ENCODE measurements around the gene ZFP2. TPM values are rescaled to one million over a fixed set of nuclear protein-coding genes. Genes with fewer than 3 reads are reported as not detected.
"Not testable (repeated sequence)": the region's sequence is repeated elsewhere in the genome, so short reads cannot be mapped to it uniquely, and the experiment has no call there.

ZFP2 gene
- total RNA-seq, 1 donor from 2014 or later: 0.44 TPM

DNA sequence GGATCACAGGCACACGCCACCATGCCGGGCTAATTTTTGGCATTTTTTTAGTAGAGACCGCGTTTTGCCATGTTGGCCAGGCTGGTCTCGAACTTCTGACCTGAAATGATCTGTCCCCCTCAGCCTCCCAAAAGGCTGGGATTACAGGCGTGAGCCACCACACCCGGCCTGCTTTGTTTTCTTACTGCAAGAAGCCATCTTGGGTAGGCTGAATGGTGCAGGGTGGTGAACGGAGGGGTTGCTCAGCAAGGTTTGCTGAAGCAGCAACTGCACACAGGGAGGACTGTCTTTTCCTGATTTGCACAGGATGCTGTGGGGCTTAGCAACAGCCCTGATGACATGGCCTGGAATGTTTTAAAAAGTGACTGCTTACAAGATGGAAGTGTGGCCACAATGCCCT lies 25.3 kb upstream of the ZFP2 start:
- peaks cover 97% of the 10 kb centered on the region for H3K36me3 Mint-ChIP-seq (ENCODE audit: low read depth)

DNA sequence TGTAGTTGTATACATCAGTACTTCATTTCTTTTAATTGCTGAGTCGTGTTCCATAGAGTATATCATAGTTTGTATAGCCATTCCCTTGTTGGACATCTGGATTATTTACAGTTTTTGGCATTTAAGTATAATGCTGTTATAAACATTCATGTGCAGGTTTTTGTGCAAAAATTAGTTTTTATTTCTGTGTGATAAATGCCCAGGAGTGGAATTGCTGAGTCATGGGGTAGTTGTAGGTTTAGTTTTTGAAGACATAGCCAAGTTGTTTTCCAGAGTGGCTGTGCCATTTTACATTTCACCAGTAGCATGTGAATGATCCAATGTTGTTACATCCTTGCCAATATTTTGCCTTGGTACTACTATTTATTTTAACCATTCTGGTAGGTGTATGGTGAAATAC lies 23.4 kb upstream of the ZFP2 start:
- no peak for DNase-seq
- Mint-ChIP-seq H3K36me3 (ENCODE audit: low read depth) (peaks cover 97% of the 10 kb centered on the region), H3K9me3 (peaks cover 41% of the 10 kb centered on the region), H3K27me3 (no peaks in the 10 kb centered on the region), H3K4me1 (no peaks in the 10 kb centered on the region), H3K4me3 (no peak overlapping the region), H3K27ac (no peak overlapping the region)
- ATAC-seq (ENCODE audit: low read depth): no peak
- intact Hi-C loops (cut with micrococcal nuclease): no loop called here
- TF ChIP-seq, protein P1, sequence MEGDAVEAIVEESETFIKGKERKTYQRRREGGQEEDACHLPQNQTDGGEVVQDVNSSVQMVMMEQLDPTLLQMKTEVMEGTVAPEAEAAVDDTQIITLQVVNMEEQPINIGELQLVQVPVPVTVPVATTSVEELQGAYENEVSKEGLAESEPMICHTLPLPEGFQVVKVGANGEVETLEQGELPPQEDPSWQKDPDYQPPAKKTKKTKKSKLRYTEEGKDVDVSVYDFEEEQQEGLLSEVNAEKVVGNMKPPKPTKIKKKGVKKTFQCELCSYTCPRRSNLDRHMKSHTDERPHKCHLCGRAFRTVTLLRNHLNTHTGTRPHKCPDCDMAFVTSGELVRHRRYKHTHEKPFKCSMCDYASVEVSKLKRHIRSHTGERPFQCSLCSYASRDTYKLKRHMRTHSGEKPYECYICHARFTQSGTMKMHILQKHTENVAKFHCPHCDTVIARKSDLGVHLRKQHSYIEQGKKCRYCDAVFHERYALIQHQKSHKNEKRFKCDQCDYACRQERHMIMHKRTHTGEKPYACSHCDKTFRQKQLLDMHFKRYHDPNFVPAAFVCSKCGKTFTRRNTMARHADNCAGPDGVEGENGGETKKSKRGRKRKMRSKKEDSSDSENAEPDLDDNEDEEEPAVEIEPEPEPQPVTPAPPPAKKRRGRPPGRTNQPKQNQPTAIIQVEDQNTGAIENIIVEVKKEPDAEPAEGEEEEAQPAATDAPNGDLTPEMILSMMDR (IDR thresholded peaks at IDR 0.05): no peak
- CTCF ChIA-PET: no interaction called here
- POLR2A ChIA-PET: no interaction called here

More for the DNA sequence above, 25.3 kb upstream of the ZFP2 start:
- CTCF ChIA-PET: no interaction called here
- no peak overlapping the region for H3K27ac Mint-ChIP-seq
- no peak overlapping the region for H3K4me3 Mint-ChIP-seq
- TF ChIP-seq, protein P1 (IDR thresholded peaks at IDR 0.05): no peak
- no peak for DNase-seq
- no peak for ATAC-seq (ENCODE audit: low read depth)
- H3K9me3 Mint-ChIP-seq: peaks cover 26% of the 10 kb centered on the region
- H3K4me1 Mint-ChIP-seq: no peaks in the 10 kb centered on the region
- POLR2A ChIA-PET: no interaction called here
- intact Hi-C loops (cut with micrococcal nuclease): no loop called here
- H3K27me3 Mint-ChIP-seq: no peaks in the 10 kb centered on the region

DNA sequence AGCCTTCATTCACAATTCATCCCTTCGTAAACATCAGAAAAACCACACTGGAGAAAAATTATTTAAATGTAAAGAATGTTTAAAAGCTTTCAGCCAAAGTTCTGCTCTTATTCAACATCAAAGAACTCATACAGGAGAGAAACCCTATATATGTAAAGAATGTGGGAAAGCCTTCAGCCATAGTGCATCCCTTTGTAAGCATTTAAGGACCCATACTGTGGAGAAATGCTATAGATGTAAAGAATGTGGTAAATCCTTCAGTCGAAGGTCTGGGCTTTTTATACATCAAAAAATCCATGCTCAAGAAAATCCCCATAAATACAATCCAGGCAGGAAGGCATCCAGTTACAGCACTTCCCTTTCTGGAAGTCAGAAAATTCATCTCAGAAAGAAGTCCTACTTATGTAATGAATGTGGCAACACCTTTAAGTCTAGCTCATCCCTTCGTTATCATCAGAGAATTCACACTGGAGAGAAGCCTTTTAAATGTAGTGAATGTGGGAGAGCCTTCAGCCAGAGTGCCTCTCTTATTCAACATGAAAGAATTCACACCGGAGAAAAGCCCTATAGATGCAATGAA lies 12.5 kb upstream of the ZFP2 start:
- Mint-ChIP-seq H3K36me3 (ENCODE audit: low read depth) (peaks cover 88% of the 10 kb centered on the region), H3K9me3 (peaks cover 44% of the 10 kb centered on the region)
- CTCF ChIA-PET; H3K4me1 Mint-ChIP-seq; intact Hi-C loops (cut with micrococcal nuclease); H3K4me3 Mint-ChIP-seq; H3K27ac Mint-ChIP-seq; DNase-seq; H3K27me3 Mint-ChIP-seq; POLR2A ChIA-PET; ATAC-seq (ENCODE audit: low read depth): not testable (repeated sequence)

DNA sequence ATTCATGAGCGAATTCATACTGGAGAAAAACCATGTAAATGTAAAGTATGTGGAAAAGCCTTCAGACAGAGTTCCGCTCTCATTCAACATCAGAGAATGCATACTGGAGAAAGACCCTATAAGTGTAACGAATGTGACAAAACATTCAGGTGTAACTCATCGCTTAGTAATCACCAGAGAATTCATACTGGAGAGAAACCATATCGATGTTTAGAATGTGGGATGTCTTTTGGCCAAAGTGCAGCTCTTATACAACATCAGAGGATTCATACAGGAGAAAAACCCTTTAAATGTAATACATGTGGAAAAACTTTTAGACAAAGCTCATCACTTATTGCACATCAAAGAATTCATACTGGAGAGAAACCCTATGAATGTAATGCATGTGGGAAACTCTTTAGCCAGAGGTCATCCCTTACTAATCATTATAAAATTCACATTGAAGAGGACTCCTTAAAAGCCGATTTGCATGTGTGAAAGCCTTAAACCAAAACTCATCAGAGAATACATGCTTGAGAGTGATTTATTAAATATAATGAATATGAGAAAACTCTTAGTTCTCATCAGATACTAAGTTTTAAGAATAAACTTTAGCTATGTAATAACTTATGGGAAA lies 11.8 kb upstream of the ZFP2 start:
- ATAC-seq (ENCODE audit: low read depth) (no peak), DNase-seq (no peak)
- intact Hi-C loops (cut with micrococcal nuclease): no loop called here
- POLR2A ChIA-PET: no interaction called here
- Mint-ChIP-seq H3K27me3 (no peaks in the 10 kb centered on the region), H3K9me3 (peaks cover 46% of the 10 kb centered on the region), H3K27ac (no peak overlapping the region), H3K4me3 (no peak overlapping the region), H3K4me1 (no peaks in the 10 kb centered on the region), H3K36me3 (ENCODE audit: low read depth) (peaks cover 88% of the 10 kb centered on the region)
- CTCF ChIA-PET: no interaction called here
- TF ChIP-seq, protein P1 (IDR thresholded peaks at IDR 0.05): no peak

DNA sequence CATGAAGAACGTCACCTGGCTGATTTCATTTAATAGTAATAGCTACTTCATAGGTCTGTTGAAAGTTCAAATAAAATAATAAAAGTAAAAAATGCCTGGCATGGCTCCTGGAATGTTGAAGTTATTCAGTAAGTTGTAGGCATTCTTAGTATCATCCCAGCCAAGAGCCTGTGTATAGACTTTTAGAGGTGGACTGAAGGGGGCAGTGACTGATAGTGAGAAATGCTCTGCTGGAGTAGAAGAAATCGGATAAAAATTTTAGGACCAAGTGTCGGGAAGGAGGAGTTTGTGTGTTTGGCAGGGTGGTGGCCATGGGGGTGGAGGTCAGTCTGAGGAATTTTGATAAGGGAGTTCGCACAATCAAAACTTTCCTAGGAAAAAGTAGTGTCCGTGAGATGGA lies 3.6 kb downstream of the ZFP2 start:
- ATAC-seq (ENCODE audit: low read depth) (no peak), DNase-seq (no peak)
- POLR2A ChIA-PET: no interaction called here
- TF ChIP-seq, protein P1 (IDR thresholded peaks at IDR 0.05): no peak
- Mint-ChIP-seq H3K9me3 (peaks cover 2% of the 10 kb centered on the region), H3K27me3 (no peaks in the 10 kb centered on the region), H3K4me3 (no peak overlapping the region), H3K27ac (no peak overlapping the region), H3K4me1 (peaks cover 20% of the 10 kb centered on the region), H3K36me3 (ENCODE audit: low read depth) (peaks cover 7% of the 10 kb centered on the region)
- CTCF ChIA-PET: no interaction called here
- intact Hi-C loops (cut with micrococcal nuclease): loop anchor here (5.0 kb wide), 1 partner anchor 163 kb away; the partner anchor contains the start of gene ZNF354C

Data from activated B cell treated with CpG ODN at 0.5 μM for 24 hours (primary cell).